ENCODE results near the gene FOSL2.

Gene FOSL2

DNA sequence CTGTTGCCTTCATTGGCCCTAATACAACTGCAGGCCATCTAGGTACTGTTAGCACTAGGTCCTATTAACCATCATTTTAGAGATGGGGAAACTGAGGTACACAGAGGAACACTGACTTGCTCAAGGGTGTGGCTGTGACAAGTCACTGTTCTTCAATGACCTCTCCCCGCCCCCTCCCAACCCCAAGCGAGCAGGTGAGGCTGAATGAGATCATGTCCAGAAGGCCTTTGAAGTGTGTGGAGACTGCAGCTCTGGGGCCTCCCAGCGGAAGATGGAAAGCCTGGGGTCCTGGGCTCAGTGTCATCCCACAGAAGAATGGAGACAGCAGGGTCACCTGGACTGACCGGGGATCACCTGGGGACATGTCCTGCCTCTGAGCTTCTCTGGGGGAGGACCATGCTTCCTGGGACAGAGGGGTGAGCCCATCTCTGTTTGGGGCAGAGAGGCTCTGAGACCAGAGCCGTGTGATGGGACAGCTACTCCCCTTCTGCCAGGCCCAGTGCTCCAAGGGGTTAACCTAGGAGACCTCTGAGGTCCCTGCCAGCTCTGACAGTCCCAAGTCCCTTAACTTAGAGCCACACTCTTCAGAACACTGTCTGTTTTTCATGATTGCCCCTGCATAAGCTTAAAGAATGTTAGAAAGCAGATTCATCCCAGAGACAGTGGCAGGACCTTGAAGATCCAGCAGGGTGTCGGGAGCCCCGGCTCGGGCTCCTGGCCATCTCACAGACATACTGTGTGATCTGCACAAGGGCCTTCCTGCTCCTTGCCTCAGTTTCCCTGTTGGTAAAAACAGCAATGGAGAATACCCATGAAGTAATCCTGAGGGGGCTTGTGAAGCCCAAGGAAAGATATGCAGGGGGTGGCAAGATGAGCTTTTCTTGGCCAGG is 16.7 kb upstream of the FOSL2 start:
- DNase-seq: no peak

DNA sequence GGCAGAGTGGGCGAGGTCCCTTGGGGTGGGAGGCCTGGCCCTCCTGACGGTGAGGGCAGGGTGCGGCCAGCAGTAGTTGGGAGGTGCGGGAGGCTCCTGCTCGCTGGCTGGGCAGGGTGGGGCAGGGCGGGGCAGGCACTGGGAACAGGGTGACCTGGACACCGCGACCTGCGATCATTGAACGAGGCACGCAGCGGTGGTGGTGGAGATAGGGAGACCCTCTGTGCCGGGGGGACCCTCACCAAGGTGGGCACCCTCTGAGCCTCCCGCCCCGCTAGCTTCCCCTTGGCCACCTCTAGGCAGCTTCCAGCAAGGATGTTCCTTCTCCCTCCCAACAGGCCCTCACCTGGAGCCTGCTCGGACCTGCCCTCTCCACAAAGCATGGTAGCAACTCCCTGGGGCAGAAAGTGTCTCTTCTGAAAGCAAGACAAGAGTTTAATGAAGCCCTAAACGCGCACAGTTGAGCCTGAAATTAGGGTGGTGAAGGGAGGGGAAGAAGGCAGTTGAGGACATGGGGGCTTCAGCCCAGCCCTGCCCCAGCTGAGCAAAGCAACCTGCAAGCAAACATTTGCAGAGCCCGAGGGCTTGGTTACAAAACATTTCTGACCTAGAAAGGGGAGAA is 15.4 kb upstream of the FOSL2 start:
- no peak for DNase-seq

DNA sequence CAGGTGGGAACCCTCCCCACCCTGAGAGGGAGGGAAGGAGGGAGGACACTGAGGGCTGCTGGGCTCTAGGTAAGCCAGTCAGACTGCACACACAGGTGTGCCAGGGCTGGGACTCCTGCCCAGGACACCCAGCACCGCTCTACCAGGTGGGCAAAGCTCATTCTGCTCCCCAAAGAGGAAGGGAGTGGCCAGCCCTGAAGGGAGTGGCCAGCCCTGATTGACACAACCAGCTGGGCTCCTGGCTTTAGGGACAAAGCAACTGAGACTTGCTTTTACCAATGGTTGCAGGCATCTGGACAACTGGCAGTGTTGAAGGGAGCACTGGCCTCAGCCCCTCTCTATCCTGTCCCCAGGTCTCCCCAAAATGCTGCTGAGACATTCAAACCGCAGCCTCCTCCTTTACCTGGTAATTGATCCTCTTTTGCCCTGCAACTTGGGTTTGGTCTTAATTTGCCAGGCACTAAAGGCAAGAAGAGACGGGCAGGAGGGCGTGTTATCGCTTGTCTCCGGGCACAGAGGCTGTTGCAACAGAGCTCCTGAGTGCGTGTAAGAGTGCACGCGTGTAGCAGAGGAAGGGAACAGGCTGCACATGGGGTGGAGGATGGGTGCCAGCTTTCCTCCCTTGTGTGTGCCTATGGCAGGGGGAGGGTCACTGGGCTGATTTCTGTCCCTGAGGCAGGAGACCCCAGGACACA is 14.5 kb upstream of the FOSL2 start:
- no peak for DNase-seq

DNA sequence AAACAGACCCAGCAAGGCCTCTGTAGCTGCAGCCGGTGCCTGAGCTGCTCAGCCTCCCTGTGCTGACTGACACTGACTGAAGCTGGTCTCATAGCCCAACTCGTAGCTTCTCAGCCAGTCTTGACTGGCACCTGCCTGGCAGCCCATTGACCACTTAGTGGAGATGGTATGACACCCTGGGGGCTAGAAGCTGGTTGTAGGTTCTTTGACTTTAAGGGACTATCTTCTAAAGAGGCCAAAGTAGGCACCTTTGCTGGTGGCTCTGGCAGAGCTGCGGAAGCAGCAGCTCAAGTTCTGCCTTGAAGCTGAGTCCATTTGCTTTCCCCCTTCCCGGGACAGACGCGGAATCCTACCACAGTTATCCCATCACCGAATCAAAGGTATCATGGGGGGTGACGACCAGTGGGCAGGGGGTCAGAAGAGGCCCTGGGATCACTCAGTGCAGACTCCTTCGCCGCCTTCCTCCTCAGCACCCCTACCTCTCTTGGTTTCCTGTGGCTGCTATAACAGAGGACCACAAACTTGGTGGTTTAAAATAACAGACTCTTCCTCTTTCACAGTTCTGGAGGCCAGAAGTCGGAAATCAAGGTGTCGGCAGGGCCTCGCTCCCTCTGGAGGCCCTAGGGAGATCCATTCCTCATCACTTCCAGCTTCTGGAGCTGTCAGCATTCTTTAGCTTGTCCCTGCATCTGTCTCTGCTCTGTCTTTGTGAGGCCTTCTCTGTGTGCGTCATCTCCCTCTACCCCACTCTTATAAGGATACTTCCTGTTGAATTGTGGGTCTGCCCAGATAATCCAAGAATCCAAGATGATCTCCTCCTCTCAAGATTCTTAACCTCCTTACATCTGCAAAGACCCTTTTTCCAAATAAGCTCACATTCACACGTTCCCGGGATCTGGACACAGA is 13.7 kb upstream of the FOSL2 start:
- no peak for DNase-seq

DNA sequence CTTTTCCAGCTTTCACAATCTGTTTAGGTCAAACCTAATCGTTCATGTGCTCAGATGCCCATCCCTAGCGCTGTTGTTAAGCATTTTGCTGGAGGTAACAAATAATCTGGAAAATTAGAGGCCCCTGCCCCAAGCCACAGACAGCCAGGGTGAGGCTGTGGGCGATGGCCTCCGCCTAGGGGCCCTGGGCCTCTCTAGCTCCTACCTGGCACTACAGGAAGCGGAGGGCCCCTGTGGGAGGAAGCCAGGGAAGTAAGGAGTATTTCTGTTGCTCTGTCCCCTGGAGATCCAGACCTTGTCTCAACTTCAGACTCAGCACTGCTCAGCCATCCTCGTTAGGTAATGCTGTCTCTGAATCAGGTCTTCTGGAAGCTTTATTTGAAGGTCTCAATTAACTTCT is 12.4 kb upstream of the FOSL2 start:
- DNase-seq: no peak

DNA sequence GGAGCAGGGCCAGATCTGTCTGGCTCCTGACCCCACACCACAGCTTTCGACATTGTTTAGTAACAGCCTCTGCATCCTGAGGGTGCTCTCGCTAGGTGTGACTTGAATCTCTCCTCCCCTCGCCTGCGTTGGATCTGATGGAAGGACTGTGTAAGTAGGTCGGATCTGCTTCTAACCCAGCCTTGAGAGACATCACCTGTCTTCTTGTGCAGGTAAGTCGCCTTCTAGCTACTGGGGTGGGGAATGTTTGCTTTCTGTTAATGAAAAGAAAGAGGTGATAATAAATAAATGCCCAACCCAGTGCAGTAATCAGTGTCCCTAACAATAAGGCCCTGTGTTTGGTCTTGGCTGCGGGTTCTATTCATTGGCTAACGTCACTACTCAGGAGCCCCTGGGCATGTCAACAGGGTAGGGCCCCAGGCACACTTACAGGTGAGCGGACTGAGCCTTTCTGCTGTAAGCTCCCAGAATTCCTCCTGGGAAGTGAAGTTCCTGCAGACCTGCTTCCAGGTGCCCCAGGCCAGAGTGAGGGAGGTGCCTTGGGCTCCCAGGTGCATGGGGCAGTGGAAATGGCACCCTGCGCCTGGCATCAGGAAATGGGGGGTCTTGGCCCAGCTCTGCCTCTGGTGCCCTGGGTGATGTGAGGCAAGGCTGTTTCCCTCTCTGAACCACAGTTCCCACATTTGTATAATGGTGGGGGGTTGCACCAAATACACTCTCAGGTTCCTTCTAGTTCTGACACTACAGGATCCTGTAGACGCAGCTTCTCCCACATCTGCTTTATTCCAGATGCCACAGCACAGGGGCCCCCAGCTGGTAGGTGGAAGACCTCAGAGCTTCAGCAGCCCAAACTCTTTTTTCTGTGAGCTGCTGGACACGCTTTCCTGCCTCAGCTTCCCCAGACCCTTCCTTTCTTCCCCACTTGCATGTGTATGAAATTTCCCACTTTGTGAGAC is 11.2 kb upstream of the FOSL2 start:
- no peak for DNase-seq

DNA sequence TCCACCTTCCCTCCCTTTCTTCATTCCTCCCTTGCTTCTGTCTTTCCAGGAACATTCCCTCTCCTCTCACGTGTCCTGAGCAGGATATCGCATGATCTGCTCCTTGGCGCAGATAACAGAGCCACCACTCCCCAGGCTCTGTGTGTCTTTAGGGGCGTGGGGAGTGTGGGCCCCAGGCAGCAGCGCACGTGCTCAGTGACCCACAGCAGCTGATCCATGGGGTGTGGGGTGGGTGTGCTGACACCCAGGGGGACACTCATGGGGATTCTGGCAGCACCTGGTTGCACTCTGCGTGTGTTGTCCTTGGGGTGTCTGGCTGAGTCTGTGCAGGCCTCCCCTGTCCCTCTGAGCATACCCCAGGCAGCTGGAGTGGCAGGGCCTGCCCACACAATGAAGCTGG is 9.9 kb upstream of the FOSL2 start:
- DNase-seq: no peak

DNA sequence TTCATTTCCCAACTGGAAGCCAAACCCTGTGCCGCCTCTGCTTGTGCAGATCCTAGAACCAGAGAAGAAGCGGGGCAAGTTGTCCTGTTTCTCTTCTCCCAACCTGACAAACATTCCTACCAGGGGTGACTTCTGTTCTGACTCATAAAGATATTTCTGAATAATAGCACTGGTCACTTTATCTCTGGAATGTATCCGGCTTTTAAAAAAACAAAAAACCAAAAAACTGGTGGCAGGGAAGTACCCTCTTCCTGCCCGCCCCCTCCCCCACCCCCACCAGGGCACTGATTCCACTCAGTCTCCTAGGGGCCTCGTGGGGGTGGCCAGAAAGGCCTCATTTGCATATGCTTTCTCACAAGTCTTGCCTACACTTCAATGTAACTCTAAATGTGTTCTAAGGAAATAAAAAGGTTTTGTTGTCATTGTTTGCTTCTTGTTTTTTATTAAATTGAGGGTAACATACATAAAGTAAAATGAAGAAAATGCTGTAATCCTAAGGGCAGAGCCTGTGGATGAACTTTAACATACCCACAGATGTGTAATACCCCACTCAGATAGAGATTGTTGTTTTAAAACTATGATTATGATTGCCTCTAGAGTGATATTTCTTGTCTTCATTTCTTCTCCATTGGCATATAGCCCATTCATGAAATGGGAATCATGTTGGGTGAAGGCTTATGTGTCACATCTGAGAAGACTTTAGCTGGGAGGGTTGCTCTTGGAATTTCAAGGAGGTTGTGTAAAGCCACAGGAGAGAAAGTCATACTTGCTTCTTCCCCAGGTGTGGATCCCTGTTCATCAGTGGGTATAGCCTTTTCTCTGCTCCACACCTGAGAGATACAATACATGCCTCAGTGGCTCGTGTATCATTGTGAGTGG is 5.3 kb upstream of the FOSL2 start:
- no peak for DNase-seq

DNA sequence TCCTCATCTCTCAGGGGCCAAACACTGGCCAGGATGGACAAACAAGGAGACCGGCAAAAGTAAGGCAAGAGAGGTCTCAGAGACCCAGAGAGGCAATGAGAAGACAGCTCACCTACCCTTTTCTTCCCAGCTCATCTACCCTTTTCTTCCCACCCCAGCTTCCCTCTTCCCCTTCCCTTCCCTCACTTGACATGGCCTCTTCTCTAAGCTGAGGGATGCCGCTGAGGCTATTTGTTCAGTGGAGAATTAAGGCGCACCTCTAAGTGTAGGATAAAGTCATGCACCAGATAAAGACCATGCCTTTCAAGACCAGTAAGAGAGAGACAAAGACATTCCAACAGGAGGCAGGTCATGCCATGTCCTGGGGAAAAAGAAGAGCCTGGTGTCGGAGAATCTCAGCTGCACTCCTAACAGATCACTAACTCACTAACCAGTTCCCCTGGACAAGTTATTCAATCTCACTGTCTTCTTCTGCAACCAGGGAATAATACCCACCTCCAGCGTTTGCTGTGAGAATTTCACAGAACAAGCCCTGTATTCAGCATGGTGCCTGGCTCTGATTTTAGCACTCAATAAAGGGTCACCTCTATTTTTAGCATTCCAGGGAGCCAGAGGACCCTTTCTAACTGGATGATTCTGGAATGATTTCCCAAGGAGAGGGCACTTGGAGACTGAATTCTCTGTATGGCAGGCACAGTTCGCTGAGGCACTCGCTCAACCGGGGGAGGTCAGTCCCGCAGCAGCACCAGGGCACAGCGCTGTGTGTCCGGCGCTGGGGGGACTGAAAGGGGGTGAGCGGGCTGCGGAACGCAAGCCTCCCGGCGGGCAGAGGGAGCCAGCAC is 3.0 kb upstream of the FOSL2 start:
- no peak for DNase-seq

DNA sequence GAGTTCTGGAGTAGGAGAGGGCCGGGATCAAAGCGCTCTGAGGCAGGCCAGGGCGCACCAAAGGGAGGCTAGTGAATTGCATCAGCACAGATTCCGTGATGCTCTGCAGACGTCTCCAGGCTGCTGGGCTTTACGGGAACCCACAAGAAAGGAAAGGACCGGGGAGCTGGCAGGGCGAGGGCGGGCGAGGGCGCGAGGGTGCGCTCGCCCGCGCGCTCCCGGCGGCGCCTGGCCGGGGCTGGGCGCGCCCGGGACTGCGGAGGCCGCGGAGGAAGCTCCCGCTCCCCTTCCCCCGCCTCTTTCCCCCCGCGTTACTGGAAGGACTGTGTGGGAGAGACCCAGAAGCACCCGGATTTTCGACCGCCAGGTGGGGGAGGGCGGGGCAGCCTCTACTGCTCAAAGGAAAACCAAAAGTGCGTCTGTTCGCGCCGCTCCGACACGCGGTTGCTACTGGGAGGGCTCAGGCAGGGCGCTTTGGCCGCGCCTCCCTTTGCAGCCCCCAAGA is 2.4 kb upstream of the FOSL2 start:
- peak; percentile 91 for DNase-seq

DNA sequence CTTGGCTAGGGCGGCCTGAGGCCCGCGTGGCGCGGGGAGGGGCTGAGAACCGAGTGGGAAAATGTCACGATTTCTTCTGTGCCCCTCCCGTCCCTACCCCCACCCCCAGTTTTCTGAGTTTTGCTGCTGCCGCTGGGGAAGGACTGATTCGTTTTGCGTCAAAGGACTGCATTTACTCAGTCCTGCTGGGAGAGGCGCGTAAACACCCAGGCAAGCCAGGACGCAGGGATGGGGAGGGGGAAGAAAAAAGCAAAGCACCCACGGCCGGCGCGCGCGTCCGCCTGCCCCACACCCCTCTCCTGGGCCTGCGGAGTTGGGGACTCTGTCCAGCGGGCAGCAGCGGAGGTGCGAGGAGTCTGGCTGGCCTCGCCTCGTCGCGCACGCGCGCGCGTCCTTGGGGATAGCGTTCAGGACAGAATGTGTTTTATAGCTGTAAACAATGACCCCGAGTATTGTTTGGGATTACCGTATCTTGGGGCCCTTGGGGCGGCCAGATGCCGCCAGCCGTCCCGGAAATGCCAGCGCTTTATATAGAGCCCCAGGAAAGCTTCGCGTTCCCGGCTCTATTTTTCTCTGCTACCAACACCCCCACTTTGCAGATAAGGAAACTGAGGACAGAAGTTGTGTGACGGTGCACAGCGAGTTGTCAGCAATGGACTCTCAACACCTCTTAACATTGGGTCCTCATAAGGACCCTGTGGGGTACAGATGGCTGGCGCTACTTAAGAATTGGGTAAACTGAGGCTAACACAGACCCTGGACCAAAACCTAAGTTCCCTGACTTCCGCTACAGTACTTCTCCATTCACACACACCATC is 1.7 kb upstream of the FOSL2 start:
- DNase-seq: no peak

DNA sequence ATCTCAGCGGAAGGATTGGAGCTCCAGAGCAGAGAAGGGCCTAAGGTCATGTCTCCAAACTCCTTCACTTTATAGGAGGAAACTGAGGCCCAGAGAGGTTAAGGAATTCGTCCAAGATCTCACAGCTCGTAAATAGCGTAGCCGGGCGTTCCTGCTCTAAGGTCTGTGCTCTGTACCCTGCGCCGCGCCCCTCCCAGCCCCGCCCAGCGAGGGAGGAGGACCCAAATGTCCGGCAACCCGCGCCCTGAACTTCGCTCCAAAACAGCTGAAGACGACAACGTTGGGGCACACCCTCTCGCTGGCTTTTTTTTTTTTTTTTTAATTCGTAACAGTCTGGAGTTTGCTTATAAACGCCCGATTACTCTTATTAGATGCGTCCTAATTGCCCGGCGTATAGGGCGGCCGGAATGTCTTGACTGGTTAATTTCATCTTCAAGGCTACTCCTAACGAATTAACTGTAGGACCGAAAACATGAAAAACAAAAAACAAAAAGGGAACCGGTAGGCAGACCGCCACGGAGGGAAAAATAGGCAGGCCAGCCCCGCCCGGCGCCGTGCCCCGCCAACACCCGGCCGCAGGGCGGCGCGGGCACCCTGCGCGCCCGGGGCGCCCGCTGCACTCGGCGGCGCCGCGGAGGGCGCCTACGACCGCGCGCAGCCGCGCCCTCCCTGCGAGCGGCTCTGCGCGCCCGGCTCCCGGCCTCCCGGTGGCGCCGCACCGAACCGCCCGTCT is 928 bp upstream of the FOSL2 start:
- peak; percentile 93 for DNase-seq

DNA sequence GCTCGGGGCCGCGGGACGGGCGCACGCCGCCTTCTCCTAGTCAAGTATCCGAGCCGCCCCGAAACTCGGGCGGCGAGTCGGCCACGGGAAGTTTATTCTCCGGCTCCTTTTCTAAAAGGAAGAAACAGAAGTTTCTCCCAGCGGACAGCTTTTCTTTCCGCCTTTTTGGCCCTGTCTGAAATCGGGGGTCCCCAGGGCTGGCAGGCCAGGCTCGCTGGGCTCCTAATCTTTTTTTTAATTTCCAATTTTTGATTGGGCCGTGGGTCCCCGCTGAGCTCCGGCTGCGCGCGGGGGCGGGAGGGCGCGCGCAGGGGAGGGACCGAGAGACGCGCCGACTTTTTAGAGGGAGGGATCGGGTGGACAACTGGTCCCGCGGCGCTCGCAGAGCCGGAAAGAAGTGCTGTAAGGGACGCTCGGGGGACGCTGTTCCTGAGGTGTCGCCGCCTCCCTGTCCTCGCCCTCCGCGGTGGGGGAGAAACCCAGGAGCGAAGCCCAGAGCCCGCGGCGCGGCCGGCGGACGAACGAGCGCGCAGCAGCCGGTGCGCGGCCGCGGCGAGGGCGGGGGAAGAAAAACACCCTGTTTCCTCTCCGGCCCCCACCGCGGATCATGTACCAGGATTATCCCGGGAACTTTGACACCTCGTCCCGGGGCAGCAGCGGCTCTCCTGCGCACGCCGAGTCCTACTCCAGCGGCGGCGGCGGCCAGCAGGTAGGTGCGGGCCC is 617 bp downstream of the FOSL2 start:
- DNase-seq: peak; percentile 81

DNA sequence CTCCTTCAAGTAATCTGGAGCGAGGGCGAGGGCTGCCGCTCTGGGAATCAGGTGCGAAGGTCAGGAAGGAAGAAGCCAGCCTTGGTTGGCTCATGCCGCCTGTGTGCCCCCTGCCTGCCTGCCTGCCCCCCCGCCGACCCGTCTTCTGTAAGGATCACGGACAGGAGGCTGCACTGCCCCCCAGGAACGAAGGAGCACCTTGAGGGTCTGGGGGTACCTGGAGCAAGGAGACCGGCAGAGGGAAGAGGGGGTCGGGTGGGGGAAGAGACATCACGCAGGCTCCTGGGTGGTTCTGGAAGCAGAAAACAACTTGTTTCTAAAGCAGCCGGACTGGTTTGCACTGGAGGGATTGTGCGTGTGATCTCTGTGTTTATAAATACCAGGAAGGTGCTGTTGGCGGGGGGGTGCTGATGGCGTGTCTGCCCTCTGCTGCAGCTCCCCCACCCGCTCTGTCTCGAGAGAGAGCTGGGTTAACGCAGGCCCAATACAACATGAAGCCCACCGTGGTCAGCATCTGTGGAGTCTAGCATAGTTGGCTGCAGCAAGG is 1.7 kb downstream of the FOSL2 start:
- no peak for DNase-seq

DNA sequence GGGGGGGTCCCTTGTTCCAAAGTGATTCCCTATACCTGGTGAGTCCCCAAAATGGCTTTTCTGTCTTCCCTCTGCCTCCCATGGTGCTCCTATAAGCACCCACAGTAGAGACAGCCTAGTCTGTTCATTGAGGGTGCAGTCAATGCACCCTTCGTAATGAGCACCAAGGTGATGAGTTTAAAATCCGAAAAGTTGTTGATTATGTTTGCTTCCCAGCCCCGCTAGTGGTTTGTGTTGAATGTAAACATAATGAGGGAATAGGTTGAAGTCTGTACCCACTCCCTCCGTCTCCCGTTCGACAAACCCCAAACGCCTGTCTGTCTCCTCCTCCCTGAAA is 2.3 kb downstream of the FOSL2 start:
- DNase-seq: no peak

DNA sequence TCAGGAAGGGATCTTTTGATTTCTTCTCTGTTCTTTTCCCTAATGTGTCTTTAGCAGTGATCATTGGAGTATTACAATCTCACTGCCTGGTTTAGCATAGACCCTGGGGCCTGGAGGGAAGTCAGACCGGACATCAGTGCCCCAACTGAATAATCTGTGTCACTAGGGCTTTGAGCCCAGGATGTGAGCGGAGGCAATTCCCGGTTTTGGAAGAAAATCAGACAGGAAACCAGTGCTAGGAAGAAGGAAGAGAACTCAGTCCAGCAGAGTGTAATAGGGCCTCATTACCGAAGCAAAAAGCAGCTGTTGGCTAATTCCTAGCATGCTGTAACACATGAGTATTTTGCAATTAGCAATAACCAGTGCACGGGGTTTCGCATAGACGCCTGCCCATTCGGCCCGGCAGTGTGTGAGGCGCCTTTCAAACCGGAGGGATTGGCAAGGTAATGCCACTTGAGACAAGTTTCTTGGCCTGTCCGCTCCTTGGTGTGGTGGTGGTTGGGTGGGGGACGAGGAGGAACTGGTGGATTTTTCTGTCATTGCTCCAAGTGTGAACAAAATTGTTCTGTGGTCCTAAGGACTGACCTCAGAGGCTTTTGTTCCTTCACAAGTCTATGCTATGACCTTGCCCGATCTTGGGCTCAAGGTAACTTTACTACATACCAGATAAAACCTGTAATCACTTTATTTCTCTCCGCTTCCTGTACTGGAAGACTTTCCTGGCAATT is 2.8 kb downstream of the FOSL2 start:
- peak; percentile 59 for DNase-seq
